ENCODE results near the gene XKR7. TPM values are rescaled to one million over a fixed set of nuclear protein-coding genes. Genes with fewer than 3 reads are reported as not detected.
"Not testable (repeated sequence)": the region's sequence is repeated elsewhere in the genome, so short reads cannot be mapped to it uniquely, and the experiment has no call there.

The XKR7 gene
- total RNA-seq, 2 experiments from 2014 or later = not detected

DNA sequence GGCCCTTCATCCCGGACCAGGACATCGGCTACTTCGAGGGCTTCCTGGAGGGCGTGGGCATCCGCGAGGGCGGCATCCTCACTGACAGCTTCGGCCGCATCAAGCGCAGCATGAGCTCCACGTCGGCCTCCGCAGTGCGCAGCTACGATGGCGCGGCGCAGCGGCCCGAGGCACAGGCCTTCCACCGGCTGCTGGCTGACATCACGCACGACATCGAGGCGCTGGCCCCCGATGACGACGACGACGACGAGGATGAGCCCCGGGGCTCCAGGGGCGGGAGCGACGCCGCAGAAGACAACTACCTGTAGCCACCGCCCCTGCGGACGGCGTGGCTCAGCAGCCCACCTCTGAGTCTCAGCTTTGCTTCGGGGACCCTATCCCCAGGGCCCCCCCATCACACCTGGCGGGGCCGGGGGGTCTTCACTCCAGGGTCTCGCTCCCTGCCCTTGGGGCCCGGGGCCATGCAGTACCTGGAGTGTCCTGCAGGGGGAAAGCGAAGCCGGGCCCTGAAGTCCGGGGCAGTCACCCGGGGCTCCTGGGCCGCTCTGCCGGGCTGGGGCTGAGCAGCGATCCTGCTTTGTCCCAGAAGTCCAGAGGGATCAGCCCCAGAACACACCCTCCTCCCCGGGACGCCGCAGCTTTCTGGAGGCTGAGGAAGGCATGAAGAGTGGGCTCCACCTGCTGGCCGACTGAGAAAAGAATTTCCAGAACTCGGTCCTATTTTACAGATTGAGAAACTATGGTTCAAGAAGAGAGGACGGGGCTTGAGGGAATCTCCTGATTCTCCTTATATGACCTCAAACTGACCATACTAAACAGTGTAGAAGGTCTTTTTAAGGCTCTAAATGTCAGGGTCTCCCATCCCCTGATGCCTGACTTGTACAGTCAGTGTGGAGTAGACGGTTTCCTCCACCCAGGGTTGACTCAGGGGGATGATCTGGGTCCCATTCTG is 63.3 kb downstream of the XKR7 start:
- Mint-ChIP-seq H3K27me3 (peaks cover 16% of the 10 kb centered on the region), H3K4me3 (no peak overlapping the region), H3K36me3 (ENCODE audit: low read depth) (no peaks in the 10 kb centered on the region), H3K4me1 (ENCODE audit: low read depth) (no peaks in the 10 kb centered on the region), H3K9me3 (no peaks in the 10 kb centered on the region), H3K27ac (no peak overlapping the region)
- ChIA-PET POLR2A (interaction anchor here (1.0 kb wide), 1 partner anchor 208 kb away, joined by 6 read pairs; no protein-coding TSS in a partner anchor), CTCF (interaction anchor here (0.6 to 5.3 kb wide), 49 partner anchors 10 to 621 kb away, joined by 3 to 40 read pairs (median 4); partner anchors contain the start of genes FOXS1, HCK, PDRG1 and TM9SF4)
- ATAC-seq = peak; percentile 91
- TF ChIP-seq, protein P1, sequence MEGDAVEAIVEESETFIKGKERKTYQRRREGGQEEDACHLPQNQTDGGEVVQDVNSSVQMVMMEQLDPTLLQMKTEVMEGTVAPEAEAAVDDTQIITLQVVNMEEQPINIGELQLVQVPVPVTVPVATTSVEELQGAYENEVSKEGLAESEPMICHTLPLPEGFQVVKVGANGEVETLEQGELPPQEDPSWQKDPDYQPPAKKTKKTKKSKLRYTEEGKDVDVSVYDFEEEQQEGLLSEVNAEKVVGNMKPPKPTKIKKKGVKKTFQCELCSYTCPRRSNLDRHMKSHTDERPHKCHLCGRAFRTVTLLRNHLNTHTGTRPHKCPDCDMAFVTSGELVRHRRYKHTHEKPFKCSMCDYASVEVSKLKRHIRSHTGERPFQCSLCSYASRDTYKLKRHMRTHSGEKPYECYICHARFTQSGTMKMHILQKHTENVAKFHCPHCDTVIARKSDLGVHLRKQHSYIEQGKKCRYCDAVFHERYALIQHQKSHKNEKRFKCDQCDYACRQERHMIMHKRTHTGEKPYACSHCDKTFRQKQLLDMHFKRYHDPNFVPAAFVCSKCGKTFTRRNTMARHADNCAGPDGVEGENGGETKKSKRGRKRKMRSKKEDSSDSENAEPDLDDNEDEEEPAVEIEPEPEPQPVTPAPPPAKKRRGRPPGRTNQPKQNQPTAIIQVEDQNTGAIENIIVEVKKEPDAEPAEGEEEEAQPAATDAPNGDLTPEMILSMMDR (IDR thresholded peaks at IDR 0.05) = peak; percentile 100
- DNase-seq = peak; percentile 68
- intact Hi-C loops (cut with micrococcal nuclease) = loop anchor here (5.0 kb wide), 1 partner anchor 179 kb away; no protein-coding TSS in a partner anchor

DNA sequence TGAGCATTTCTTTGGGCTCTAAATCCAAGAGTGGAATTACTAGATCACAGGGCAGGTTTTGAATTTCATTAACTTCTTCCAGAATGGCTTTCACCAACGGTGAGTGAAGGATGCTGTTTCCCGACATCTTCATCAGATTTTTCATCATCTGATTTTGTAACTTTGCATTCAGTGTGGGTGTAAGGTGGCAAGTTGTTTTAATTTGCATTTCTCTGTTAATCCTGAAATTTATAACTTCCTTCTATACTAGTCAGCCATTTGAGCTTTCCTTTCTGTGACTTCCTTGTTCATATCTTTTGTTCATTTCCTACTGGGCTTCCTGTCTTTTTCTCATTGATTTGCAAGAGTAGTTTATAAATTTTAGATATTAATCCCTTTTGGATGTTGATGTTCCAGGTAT is 65.4 kb downstream of the XKR7 start:
- H3K4me1 Mint-ChIP-seq (ENCODE audit: low read depth) = no peaks in the 10 kb centered on the region
- no peak overlapping the region for H3K27ac Mint-ChIP-seq
- CTCF ChIA-PET = interaction anchor here (2.0 to 5.3 kb wide), 4 partner anchors 12 to 58 kb away, joined by 12 to 35 read pairs (median 22); no protein-coding TSS in a partner anchor
- ATAC-seq (no peak), DNase-seq (no peak)
- H3K9me3 Mint-ChIP-seq = no peaks in the 10 kb centered on the region
- H3K4me3 Mint-ChIP-seq = no peak overlapping the region
- H3K36me3 Mint-ChIP-seq (ENCODE audit: low read depth) = no peaks in the 10 kb centered on the region
- TF ChIP-seq, protein P1 (IDR thresholded peaks at IDR 0.05) = no peak
- POLR2A ChIA-PET = no interaction called here
- intact Hi-C loops (cut with micrococcal nuclease) = loop anchor here (5.0 kb wide), 1 partner anchor 181 kb away; no protein-coding TSS in a partner anchor
- H3K27me3 Mint-ChIP-seq = peaks cover 26% of the 10 kb centered on the region

DNA sequence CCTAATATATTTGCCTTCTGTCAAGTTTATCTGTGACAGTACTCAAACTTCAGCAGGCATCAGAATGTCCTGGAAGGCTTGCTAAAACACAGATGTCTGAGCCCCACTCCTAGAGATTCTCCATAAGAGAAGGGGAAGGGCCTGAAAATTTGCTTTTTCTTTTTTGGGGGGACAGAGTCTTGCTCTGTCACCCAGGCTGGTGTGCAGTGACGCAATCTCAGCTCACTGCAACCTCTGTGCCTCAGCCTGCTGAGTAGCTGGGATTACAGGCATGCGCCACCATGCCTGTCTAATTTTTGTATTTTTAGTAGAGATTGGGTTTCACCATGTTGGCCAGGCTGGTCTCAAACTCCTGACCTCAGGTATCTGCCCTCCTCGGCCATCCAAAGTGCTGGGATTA is 65.8 kb downstream of the XKR7 start:
- H3K4me3 Mint-ChIP-seq; POLR2A ChIA-PET; H3K4me1 Mint-ChIP-seq (ENCODE audit: low read depth); H3K27ac Mint-ChIP-seq; ATAC-seq; DNase-seq; H3K36me3 Mint-ChIP-seq (ENCODE audit: low read depth); H3K9me3 Mint-ChIP-seq: not testable (repeated sequence)
- intact Hi-C loops (cut with micrococcal nuclease) = loop anchor here (5.0 kb wide), 1 partner anchor 181 kb away; no protein-coding TSS in a partner anchor
- H3K27me3 Mint-ChIP-seq = peaks cover 26% of the 10 kb centered on the region
- CTCF ChIA-PET = interaction anchor here (3.2 to 5.3 kb wide), 3 partner anchors 13 to 181 kb away, joined by 12 to 35 read pairs (median 12); no protein-coding TSS in a partner anchor

DNA sequence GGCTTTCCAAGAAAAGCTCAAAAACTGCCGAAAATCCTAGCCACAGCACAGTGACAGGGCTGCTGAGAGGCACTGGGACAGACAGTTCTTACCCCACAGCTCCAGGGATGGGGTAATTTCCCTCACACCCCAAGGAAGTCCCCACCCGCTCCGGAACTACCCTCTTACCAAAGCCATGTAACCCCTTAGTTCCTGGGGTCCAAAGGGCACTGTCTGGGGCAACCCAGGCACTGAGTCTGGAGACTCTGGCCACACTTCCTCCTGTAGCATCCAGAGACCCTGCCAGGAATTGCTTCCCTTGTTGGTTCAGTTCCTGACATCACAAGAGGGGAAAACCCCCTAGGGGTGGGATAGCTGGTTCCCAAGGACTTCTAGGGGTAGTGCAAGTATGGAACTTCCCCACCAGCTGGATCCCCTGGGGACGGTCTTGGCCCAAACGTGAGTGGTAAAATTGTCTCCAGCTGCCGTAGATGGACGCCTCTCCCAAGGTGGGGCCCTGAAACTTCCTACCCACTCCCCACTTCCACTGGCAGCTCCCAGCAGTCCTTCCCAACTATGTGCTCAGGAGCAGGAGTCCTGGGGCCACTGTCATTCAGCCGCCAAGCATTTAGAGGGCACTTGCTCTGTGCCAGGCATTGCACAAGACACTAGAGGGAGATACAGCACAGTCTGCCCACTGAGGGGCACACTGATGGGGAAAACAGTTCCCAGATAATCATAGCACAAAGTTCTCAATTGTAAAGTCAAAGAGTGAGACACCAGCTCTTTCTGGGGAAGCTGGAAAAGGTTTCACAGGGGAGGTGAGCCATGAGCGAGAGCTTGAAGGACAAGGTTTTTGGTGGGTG is 66.9 kb downstream of the XKR7 start:
- no peak for DNase-seq
- Mint-ChIP-seq H3K4me3 (no peak overlapping the region), H3K36me3 (ENCODE audit: low read depth) (no peaks in the 10 kb centered on the region), H3K4me1 (ENCODE audit: low read depth) (no peaks in the 10 kb centered on the region), H3K27me3 (peaks cover 27% of the 10 kb centered on the region), H3K27ac (no peak overlapping the region), H3K9me3 (no peaks in the 10 kb centered on the region)
- POLR2A ChIA-PET = no interaction called here
- no peak for ATAC-seq
- TF ChIP-seq, protein P1 (IDR thresholded peaks at IDR 0.05) = no peak
- CTCF ChIA-PET = interaction anchor here (1.0 to 3.2 kb wide), 7 partner anchors 17 to 212 kb away, joined by 3 to 12 read pairs (median 3); no protein-coding TSS in a partner anchor
- intact Hi-C loops (cut with micrococcal nuclease) = loop anchor here (5.0 kb wide), 1 partner anchor 183 kb away; no protein-coding TSS in a partner anchor

DNA sequence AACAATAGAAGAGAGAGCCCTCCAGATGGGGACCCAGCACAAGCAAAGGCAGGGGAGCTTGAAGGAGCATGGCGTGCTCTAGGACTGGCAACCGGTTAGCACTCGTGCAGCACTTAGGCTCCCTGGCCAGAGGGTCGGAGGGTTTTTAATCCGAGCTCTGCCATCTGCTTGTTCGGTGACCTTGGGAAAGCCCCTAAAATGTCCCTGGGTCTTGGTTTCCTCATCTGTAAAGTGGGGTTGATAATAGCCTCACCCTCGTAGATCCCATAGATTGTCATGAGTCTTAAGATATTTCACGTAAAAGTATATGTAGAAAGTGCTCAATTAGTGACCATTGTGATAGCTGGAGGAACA is 67.5 kb downstream of the XKR7 start:
- Mint-ChIP-seq H3K27ac (no peak overlapping the region), H3K27me3 (peaks cover 28% of the 10 kb centered on the region), H3K36me3 (ENCODE audit: low read depth) (no peaks in the 10 kb centered on the region), H3K4me3 (no peak overlapping the region), H3K9me3 (no peaks in the 10 kb centered on the region), H3K4me1 (ENCODE audit: low read depth) (no peaks in the 10 kb centered on the region)
- intact Hi-C loops (cut with micrococcal nuclease) = no loop called here
- TF ChIP-seq, protein P1 (IDR thresholded peaks at IDR 0.05) = no peak
- POLR2A ChIA-PET = no interaction called here
- DNase-seq = no peak
- no peak for ATAC-seq
- CTCF ChIA-PET = interaction anchor here (1.0 to 3.2 kb wide), 7 partner anchors 18 to 212 kb away, joined by 3 to 12 read pairs (median 3); no protein-coding TSS in a partner anchor
